ENCODE data around the gene CLMN.

CLMN gene, protein sequence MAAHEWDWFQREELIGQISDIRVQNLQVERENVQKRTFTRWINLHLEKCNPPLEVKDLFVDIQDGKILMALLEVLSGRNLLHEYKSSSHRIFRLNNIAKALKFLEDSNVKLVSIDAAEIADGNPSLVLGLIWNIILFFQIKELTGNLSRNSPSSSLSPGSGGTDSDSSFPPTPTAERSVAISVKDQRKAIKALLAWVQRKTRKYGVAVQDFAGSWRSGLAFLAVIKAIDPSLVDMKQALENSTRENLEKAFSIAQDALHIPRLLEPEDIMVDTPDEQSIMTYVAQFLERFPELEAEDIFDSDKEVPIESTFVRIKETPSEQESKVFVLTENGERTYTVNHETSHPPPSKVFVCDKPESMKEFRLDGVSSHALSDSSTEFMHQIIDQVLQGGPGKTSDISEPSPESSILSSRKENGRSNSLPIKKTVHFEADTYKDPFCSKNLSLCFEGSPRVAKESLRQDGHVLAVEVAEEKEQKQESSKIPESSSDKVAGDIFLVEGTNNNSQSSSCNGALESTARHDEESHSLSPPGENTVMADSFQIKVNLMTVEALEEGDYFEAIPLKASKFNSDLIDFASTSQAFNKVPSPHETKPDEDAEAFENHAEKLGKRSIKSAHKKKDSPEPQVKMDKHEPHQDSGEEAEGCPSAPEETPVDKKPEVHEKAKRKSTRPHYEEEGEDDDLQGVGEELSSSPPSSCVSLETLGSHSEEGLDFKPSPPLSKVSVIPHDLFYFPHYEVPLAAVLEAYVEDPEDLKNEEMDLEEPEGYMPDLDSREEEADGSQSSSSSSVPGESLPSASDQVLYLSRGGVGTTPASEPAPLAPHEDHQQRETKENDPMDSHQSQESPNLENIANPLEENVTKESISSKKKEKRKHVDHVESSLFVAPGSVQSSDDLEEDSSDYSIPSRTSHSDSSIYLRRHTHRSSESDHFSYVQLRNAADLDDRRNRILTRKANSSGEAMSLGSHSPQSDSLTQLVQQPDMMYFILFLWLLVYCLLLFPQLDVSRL

DNA sequence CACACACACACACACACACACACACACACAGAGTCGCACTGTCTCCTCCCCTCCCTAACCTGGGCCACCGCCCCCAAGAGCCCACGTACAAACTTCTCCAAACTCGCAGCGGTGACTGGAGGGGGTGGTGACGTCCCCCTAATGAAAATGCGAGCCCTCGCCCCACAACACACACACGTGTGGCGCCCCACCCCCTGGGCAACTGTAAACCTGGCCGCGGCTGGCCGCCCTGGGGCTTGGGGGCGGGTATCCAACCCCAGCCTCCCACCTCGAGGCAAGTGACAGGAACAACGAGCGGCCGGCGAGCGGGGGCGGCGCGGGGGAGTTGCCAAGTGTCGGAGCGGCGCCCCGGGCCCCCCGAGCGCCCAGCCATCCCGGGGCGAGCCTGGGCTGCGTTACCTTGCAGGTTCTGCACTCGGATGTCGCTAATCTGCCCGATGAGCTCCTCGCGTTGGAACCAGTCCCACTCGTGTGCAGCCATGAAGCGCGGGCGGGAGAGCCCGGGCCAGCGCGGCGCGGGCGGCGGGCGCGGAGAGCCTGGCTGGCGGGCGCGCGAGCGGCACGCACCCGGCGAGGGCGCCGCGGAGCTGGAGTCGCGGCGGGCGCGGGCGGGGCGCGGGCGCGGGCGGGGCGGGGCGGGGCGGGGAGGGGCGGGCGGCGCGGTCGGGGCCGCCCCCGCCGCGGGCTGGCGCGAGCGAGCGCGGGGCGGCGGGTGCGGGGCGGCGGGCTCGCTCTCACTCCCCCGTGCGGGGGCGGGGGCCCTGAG is at the start of gene CLMN:
CLMN (minus strand) TSS at position 597 of the 766 bp plus-strand sequence; CDS start at position 481, 116 bp downstream.
- DNase-seq, result peak; percentile 36

DNA sequence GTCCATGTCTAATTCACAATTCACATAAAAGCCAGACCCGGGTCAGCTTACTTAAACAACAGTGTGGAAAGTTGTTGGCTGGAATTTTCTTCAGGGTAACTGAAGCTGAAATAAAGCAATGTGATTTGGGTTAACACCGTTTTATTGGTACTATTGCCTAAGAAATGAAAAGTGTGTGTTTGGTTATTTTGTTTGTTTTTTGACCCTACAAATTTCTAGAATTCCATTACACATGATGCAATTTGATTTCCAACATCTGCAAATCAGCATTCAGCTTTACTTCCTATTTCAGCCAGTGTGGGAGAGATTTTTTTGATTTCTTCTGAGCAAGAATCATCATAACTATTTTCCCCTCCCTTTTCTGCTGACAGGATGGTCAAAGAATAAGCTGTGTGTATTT is 45.7 kb upstream of the CLMN start:
- no peak for DNase-seq

DNA sequence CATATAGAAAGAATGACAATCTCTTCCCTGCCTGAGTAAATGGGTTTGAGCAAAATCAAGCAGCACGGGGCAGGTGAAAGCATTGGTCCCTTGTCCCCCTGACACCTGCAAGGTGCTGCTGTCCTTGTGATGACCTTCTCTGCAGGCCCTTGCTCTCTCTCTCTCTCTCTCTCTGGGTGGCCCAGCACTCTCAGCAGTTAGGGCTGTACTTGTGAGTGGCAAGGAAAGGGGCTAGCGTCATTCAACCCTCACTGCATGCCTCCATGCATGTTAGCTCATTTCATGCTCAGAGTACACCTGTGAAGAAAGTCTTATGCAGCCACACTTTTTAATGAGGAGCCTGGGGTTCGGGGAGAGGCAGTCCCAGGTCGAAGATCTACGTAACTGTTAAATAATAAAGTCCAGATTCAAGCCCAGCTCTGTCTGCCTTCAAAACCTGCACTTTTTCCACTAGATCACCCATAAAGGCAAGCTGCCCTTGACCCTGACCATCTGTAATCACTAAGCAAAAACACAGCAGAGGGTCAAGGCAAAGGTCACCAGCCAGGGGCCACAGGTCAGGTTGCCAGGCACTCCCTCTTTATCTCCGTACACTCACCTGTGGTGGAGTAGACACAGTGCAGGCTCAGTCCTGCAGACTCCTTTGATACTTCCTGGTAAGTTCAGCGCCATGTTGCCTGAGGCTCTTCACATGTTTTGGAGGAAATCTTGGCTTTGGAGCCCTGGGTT is 44.9 kb upstream of the CLMN start:
- DNase-seq, result no peak

DNA sequence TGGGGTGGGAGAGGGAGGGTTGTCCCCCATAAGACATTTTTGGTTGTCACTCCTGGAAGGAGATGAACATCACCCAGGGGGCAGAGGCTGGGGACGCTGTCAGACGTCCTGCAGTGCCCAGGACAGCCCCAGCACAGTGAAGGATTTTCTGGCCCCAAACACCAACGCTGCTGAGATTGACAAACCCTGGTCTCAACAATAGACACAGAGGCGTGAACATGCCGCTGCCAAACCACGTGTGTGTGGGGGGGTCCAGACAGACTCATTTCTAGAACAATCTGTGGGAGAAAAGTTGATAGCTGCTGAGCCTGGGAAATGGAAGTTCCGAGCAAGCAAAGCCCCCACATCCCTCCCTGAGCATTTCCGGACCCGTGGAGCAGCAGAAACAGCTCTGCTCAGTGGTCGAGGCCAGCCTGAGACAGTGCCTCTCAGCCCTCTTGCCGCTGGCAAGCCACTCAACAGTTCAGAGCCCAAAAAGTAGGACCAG is 43.8 kb upstream of the CLMN start:
- no peak for DNase-seq

DNA sequence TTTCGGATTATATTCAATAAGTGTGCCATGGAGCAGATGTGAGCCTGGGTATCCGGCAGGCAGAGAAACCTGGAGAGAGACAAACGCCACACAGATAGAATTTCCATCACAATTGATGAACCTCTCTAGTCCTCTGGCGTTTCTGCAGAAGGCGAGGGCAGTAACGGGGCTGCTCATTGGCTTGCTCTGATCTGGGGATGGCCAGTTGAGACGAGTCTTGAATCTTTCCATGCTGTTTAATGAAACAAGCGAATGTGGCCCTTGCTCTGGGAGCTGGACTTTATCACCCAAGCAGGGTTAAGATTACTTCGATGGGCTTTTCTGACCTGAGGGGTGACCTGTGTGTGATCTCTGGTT is 42.4 kb upstream of the CLMN start:
- no peak for DNase-seq

DNA sequence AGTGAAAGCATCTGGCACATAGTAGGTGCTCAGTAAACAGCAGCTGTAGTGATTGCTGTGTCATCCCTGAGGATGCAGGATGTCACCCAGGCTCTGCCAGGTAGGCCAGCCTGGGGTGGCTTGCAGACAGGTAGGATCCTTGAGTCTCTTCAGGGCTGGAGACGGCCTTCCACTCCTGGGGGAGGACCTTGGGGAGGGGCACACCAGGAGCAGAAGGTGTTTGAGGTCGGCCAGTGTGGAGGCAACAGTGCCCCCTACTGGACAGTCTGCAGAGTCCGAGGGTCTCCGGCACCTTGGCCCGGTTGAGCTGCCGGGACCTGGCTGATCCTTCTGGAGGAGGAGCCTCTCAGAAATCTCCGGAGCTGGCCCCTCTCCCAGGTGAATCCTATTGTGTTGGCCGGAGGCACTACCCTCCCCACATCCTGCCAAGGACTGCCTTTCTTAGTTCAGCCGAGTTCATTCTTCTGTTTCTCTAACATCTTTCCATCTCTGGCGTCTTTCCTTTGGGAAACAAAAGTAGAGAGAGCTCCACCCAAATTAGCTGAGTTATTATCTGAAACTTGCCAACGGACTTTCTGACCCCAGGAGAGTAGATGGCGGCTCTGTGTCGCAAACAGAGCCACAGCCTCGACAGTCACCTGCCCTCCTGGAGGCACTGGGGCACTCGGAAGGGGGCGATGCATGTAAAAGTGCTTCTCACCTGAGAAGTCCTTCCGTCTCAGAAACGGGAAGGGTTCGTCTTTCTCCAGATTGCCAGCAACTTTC is 41.8 kb upstream of the CLMN start:
- DNase-seq, result peak; percentile 20

DNA sequence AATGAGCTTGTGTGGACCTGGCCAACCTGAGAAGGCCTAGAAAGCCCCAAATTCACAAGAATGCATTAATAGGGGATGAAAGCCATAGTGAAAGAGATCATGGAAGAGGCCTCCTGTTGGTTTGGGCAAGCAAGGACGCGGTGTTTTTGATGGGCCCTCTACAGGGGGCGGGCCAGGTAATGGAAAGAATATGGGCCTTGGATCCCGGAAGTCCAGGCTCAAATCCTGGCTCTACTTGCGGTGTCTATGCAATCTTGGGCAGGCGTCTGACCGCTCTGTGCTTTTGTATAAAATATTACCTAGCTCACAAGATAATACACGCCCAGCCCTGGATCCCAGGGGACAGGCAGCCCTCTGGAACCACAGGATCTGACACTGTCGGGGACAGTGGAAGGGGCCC is 41.1 kb upstream of the CLMN start:
- DNase-seq, result no peak

DNA sequence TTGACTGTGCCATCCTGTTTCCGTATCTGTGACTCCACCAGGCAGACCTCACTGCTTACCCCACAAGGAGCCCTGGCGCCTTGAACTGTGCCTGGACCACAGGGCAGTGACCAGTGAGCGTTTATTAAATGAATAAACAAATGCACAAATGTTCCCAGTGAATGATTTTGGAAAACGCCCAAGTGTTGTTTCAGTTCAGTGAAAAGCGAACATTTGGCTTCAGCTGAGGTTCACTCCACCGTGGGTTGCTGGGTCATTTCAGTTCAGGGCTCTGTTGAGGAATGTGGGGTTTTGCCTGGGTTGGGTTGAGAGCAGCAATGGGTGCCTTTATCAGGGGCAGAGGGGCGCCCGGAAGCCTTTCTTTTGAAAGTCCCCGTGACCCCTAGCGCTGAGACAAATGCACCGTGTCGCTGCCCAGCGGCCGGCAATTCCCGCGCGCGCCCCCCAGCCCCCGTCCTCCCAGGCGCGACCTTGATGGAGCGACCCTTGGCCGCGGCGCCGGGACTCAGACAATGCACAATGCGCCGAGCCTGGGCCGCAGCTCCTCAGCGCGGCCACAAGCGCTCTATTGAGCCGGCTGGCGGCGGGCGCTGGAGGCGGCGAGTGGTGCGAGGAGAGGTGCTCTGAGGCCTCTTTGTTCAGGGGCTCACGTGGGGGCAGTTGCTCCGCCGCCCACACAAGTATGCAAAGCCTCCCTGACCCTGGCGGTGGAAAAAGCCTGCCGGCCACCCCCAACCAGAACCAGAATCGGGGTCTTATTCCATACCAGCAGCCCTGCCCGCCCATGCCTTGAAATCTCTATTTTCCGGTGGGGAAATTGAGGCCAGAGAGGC is 40.5 kb upstream of the CLMN start:
- no peak for DNase-seq

DNA sequence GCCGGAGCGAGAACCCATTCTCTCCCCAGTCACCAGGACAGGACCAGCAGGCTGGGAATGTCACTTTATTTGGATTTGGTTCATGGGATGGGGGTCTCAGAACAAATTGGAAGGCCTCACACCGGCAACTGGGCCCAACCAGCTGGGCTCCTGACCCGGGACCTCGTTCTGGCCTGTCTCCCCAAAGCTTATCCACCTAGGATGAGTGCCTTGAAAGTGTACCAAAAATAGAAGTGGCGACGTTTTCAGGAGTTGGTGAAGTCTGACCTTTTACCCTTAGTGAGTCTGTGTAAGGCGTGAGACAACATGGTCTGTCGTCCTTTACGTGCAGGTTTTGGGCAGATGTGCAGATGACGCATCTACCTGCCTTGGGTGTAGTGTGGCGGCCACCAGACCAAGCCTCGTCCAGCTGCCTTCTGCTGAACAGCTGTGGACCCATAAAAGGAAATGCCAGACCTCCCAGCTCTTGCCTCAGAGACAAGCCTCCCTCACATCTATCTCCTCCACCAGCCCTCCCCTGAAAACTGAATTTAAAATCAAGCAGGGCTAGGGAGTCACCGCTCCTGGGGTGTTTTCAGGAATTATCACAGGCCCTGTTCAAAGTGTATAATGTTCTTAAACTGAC is 36.6 kb upstream of the CLMN start:
- no peak for DNase-seq

DNA sequence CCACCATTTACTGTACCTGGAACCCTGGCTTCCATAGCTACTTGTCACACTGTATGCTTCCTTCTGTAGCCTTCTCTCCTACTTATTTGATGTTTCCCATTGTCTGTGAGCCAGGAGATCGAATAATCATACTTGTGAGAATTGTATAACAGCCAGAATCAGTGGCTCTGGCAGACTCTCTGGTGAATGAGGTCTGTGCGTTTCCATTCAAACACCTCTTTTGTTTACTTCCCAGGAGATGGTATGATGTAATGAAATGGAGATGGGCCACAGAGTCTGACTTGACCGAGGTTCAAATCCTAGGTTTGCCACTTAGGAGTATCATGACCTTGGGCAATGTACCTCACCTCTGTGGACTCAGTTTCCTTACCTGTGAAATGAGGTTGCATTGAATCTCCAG is 35.7 kb upstream of the CLMN start:
- no peak for DNase-seq

DNA sequence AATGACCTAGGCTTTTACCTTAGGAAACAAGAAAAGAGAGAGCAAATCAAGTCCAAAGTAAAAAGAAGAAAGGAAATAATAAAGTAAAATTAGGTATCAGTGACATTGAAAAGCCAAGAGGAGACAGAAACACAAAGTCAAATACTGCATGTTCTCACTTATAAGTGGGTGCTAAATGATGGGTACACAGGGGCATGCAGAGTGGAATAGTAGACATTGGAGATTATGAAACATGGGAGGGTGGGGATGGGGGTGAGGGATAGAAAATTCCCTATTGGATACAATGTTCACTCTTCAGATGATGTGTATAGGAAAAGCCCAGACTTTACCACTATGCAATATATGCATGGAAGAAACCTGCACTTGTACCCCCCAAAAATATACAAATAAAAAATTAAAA is 35.1 kb upstream of the CLMN start:
- no peak for DNase-seq

DNA sequence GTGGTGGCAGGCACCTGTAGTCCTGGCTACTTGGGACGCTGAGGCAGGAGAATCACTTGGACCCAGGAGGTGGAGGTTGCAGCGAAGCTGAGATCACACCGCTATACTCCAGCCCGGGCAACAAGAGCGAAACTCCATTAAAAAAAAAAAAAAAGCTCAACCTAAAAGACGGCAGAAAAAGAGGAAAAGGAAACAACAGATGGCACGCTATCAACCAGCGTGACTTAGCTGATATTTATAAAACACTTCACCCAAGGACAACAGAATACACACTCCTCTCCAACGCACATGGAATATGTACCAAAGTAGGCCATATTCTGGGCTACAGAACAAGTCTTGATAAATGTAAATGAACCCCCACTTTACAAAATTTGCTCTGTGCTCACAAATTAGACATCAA is 34.0 kb upstream of the CLMN start:
- DNase-seq, result no peak

DNA sequence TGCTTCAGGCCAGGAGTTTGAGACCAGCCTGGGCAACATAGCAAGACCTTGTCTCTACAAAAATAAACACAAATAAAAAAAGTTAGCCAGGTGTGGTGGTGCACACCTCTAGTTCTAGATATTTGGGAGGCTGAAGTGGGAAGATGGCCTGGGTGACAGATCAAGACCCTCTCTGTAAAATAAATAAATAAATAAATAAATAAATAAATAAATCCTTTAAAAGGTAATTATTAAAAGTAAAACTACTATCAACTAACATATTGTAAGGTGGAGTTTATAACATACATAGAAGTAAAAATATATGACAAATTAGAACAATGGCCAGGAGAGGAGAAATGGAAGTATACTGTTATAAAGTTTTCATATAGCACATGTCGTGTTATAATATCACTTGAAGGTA is 33.3 kb upstream of the CLMN start:
- no peak for DNase-seq

DNA sequence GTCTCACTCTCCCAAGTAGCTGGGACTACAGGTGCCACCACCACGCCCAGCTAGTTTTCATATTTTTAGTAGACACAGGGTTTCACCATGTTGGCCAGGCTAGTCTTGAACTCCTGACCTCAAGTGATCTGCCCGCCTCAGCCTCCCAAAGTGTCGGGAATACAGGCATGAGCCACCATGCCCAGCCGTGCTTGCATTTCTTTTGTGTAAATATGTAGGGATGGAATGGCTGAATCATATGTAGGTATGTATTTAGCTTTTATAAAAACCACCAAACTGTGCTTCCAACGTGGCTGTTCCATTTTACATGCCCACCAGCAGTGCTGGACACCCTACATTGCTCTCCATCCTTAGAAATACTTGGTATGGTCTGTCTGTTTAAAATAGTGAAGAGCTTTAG is 32.8 kb upstream of the CLMN start:
- no peak for DNase-seq

DNA sequence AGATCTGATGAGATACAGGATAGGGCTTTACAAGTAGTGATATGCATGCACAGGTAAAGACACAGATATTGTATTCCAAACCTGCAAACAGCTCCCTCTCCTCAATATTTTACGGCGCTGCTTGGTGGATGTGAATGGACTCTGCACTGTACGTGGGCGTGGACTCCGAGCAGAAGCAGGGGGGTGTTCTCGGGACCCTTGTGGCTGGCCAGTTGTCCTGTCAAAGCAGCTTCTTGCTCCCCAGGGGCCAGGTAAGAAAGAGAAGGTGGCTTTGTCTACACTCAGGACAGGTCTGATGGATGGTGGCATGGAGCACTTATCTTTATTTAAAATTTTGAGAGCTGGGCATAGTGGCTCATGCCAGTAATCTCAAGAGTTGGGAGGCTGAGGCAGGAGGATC is 29.5 kb upstream of the CLMN start:
- DNase-seq, result no peak

DNA sequence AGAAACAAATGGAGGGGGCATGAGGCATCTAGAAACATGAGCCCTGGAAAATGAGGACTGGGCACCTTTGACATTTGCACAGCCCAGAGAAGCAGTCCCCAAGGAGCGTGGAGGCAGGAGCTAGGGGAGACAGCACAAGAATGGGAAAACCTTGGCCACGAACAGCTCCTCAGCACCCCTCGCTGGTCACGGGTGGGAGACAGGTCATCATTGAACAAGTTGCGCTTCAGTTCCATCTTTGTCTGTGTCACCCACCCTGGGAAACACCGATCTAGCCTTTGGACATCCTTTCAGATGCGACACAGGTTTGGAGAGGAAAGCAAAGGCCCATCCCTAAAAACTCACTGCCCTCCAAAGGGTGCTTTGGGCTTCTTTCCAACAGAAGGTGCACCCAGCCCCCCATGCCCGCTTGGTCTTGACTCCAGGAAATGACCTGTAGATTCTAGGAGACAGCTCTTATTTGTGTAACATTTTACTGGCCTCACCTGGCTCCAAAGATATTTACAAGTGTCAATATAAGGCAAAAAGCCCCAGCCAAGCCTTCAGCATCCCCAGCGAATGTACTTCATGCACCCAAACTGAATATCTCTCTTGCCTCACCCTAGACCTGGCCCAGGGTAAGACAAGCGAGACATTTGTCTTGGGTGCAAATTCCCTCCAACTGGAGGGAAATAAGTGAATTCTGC is 28.8 kb upstream of the CLMN start:
- no peak for DNase-seq

DNA sequence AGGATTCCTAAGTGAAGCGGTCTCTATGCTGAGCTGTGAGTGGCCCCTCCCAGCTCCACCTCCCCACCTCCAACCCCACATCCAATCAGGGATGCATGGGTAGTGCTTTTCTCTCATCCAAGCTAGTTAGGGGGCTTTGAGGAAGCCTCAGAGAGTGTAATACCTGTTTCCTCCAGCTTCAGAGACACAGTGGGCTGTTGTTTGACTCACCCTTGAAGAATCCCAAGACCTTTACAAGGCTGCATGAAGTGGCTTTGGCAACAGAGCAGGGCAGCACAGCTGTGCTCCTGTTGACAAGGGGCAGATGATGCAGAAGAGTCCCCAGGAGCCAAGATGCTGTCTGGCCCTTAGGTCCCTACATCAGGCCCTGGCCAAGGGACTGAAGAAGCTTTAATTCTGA is 27.1 kb upstream of the CLMN start:
- DNase-seq, result no peak

DNA sequence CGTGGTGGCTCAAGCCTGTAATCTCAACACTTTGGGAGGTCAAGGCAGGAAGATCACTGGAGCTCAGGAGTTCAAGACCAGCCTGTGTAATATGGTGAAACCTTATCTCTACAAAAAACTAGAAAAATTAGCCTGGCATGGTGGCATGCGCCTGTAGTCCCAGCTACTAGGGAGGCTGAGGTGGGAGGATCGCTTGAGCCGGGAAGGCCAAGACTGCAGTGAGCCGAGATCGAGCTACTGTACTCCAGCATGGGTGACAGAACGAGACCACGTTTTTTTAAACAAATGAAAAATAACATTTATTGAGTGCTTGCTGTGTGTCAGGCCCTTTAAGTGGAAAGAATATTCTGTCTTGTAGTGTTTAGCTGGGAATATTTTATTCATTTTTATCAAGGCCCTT is 26.6 kb upstream of the CLMN start:
- DNase-seq, result no peak

DNA sequence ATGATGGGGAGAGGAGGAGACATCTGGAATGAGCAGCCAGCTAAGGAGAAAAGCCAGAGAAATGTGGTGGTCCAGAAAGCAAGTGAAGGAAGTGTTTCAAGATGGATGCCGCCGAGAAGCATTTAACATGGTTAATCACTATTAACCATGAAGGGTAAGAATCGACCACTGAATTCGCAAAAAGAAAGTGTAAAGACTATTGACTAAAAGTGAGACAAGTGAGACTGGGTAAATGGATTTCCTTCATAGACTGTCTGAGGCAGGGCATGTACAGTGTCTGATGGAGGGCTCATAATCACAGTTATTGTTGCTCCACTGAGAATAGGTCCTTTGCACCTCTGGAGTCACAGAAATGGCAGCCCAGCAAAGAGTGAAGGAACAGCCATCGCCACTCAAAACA is 25.3 kb upstream of the CLMN start:
- no peak for DNase-seq

DNA sequence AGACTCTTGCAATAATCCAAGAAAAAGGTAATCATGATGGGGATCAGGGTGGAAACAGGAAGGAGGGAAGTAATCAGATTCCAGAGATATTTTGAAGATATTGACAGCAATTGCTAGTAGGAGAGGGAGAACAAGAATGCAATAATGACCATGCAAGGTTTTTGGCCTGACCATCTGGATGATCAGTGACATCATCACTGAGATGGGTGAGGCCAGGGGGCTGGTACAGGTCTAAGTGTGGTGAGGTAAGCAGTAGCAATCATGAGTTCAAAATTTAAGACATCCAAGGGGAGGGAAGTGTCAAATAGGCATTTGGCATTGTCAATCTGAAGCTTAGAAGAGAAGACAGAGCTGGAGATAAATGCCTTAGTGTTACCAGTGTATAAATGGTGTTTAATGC is 24.8 kb upstream of the CLMN start:
- DNase-seq, result no peak

All from activated CD8-positive, alpha-beta memory T cell treated with anti-CD3 and anti-CD28 coated beads, Interleukin-2, amount 50 U/mL, for 4 hours (primary cell).